Muscle layer of duodenum (tissue), 2 donors: Measurements from ENCODE around the gene SLC5A6.

Experiments used
- H3K27ac ChIP-seq: one replicate; pipeline ENCODE4 v1.7.0; 2013; ENCODE audit warnings: mild to moderate bottlenecking, low read length
- H3K27me3 ChIP-seq: one replicate; pipeline ENCODE4 v1.7.0; 2013; ENCODE audit warnings: low read depth, mild to moderate bottlenecking, control low read depth, low read length
- H3K36me3 ChIP-seq, 2 donors: one replicate each; pipeline ENCODE4 v1.7.0; 2013; ENCODE audit warnings: low read length in 2 of 2, control low read depth in 1 of 2, mild to moderate bottlenecking in 1 of 2; ENCODE audit not compliant: insufficient read depth in 2 of 2, control insufficient read depth in 1 of 2
- H3K4me1 ChIP-seq, 2 donors: one replicate each; pipeline ENCODE4 v1.7.0; 2013; ENCODE audit warnings: low read length in 2 of 2, mild to moderate bottlenecking in 2 of 2, control low read depth in 1 of 2, moderate library complexity in 1 of 2; ENCODE audit not compliant: insufficient read depth in 2 of 2, control insufficient read depth in 1 of 2
- H3K4me3 ChIP-seq, 2 donors: one replicate each; pipeline ENCODE4 v1.7.0; 2013; ENCODE audit warnings: low read length in 2 of 2, low read depth in 1 of 2, mild to moderate bottlenecking in 1 of 2
- H3K9me3 ChIP-seq, 2 donors: one replicate each; pipeline ENCODE4 v1.7.0; 2013; ENCODE audit warnings: low read length in 2 of 2, control low read depth in 1 of 2, mild to moderate bottlenecking in 1 of 2; ENCODE audit not compliant: control insufficient read depth in 1 of 2
- donor health status: healthy.

Gene SLC5A6

GRCh38 chr2:27216416-27217137 lies 4.5 kb upstream of the SLC5A6 start:
- Histone ChIP-seq H3K4me1 (peaks cover 16 to 21% of the 10 kb centered on the region in 2 donors), H3K4me3 (peak overlapping the region; percentile 65 to 76), H3K9me3 (no peaks in the 10 kb centered on the region), H3K36me3 (peaks cover 9 to 20% of the 10 kb centered on the region in 2 donors), H3K27me3 (no peaks in the 10 kb centered on the region), H3K27ac (peak overlapping the region; percentile 44)

- Histone ChIP-seq H3K27me3 (no peaks in the 10 kb centered on the region), H3K27ac (no peak overlapping the region), H3K4me3 (no peak overlapping the region), H3K9me3 (no peaks in the 10 kb centered on the region), H3K36me3 (peaks cover 4 to 20% of the 10 kb centered on the region in 2 donors), H3K4me1 (peaks cover 16 to 26% of the 10 kb centered on the region in 2 donors)
These were observed 2.9 kb upstream of the SLC5A6 start for GRCh38 chr2:27214941-27215340.

- Histone ChIP-seq H3K36me3 (peaks cover 4 to 24% of the 10 kb centered on the region in 2 donors), H3K27ac (peak overlapping the region; percentile 95), H3K27me3 (no peaks in the 10 kb centered on the region), H3K9me3 (no peaks in the 10 kb centered on the region), H3K4me3 (peak overlapping the region; percentile 69 to 86), H3K4me1 (peaks cover 12 to 21% of the 10 kb centered on the region in 2 donors)
These were observed 781 bp upstream of the SLC5A6 start for GRCh38 chr2:27212626-27213471.

- H3K9me3 ChIP-seq = no peaks in the 10 kb centered on the region
- no peaks in the 10 kb centered on the region for H3K27me3 ChIP-seq
- H3K4me3 ChIP-seq = peak overlapping the region; percentile 69 to 86
- H3K4me1 ChIP-seq = peaks cover 7 to 15% of the 10 kb centered on the region in 2 donors
- H3K36me3 ChIP-seq = peaks cover 11 to 38% of the 10 kb centered on the region in 2 donors
- H3K27ac ChIP-seq = peak overlapping the region; percentile 42
These were observed 676 bp downstream of the SLC5A6 start for GRCh38 chr2:27211241-27211942.

- Histone ChIP-seq H3K4me3 (no peak overlapping the region), H3K27ac (no peak overlapping the region), H3K9me3 (no peaks in the 10 kb centered on the region), H3K4me1 (peaks cover 7 to 14% of the 10 kb centered on the region in 2 donors), H3K36me3 (peaks cover 17 to 45% of the 10 kb centered on the region in 2 donors), H3K27me3 (no peaks in the 10 kb centered on the region)
These were observed 2.3 kb downstream of the SLC5A6 start for GRCh38 chr2:27209621-27210401.

- no peaks in the 10 kb centered on the region for H3K27me3 ChIP-seq
- no peak overlapping the region for H3K27ac ChIP-seq
- no peak overlapping the region for H3K4me3 ChIP-seq
- H3K9me3 ChIP-seq = no peaks in the 10 kb centered on the region
- peaks cover 17 to 57% of the 10 kb centered on the region in 2 donors for H3K36me3 ChIP-seq
- H3K4me1 ChIP-seq = peaks cover 7 to 13% of the 10 kb centered on the region in 2 donors
These were observed 3.5 kb downstream of the SLC5A6 start for GRCh38 chr2:27208486-27209050.

- Histone ChIP-seq H3K4me1 (peaks cover 0 to 4% of the 10 kb centered on the region in 2 donors), H3K27me3 (no peaks in the 10 kb centered on the region), H3K4me3 (no peak overlapping the region), H3K27ac (no peak overlapping the region), H3K36me3 (peaks cover 27 to 73% of the 10 kb centered on the region in 2 donors), H3K9me3 (no peaks in the 10 kb centered on the region)
These were observed 5.7 kb downstream of the SLC5A6 start for GRCh38 chr2:27206346-27206745.

- Histone ChIP-seq H3K36me3 (peaks cover 29 to 84% of the 10 kb centered on the region in 2 donors), H3K27ac (no peak overlapping the region)
These were observed 6.9 kb downstream of the SLC5A6 start for GRCh38 chr2:27205206-27205605.

GRCh38 chr2:27204566-27204965 lies 7.5 kb downstream of the SLC5A6 start:
- Histone ChIP-seq H3K4me3 (no peak overlapping the region), H3K27ac (no peak overlapping the region), H3K27me3 (no peaks in the 10 kb centered on the region), H3K36me3 (peaks cover 29 to 91% of the 10 kb centered on the region in 2 donors), H3K9me3 (no peaks in the 10 kb centered on the region), H3K4me1 (no peaks in the 10 kb centered on the region)

More at GRCh38 chr2:27205206-27205605, 6.9 kb downstream of the SLC5A6 start:
- no peak overlapping the region for H3K4me3 ChIP-seq
- no peaks in the 10 kb centered on the region for H3K27me3 ChIP-seq
- no peaks in the 10 kb centered on the region for H3K4me1 ChIP-seq
- no peaks in the 10 kb centered on the region for H3K9me3 ChIP-seq

GRCh38 chr2:27203741-27204140 lies 8.3 kb downstream of the SLC5A6 start:
- Histone ChIP-seq H3K4me3 (no peak overlapping the region), H3K36me3 (peaks cover 29 to 90% of the 10 kb centered on the region in 2 donors), H3K27me3 (no peaks in the 10 kb centered on the region)

More at GRCh38 chr2:27203741-27204140, 8.3 kb downstream of the SLC5A6 start:
- H3K9me3 ChIP-seq = no peaks in the 10 kb centered on the region
- no peaks in the 10 kb centered on the region for H3K4me1 ChIP-seq
- H3K27ac ChIP-seq = no peak overlapping the region
